Measurements from ENCODE around the gene DDR2.

Gene DDR2

GRCh38 chr1:162672622-162673260, 40.5 kb downstream of the DDR2 start:
- H3K4me1 ChIP-seq (ENCODE audit: control insufficient read depth, insufficient read depth, low read length, poor library complexity, severe bottlenecking): peaks cover 14% of the 10 kb centered on the region
- 100% methylated on average over 2 of the region's 3 CpGs for WGBS, 2 experiments (ENCODE audit: insufficient coverage in 2 of 2)
- no peaks in the 10 kb centered on the region for H3K36me3 ChIP-seq (ENCODE audit: control insufficient read depth, insufficient read depth, low read length)
- no peaks in the 10 kb centered on the region for H3K9me3 ChIP-seq (ENCODE audit: control insufficient read depth, low read length)
- no peak overlapping the region for H3K4me3 ChIP-seq (ENCODE audit: extremely low read depth, insufficient read depth, low read length, poor library complexity, severe bottlenecking)
- no peak overlapping the region for H3K27ac ChIP-seq (ENCODE audit: low read depth, low read length, severe bottlenecking)

GRCh38 chr1:162674034-162674608, 41.9 kb downstream of the DDR2 start:
- H3K9me3 ChIP-seq (ENCODE audit: control insufficient read depth, low read length): no peaks in the 10 kb centered on the region
- WGBS, 2 experiments (ENCODE audit: insufficient coverage in 2 of 2): 75 to 100% methylated on average over 1 of the region's 2 CpGs
- H3K36me3 ChIP-seq (ENCODE audit: control insufficient read depth, insufficient read depth, low read length): no peaks in the 10 kb centered on the region
- no peak overlapping the region for H3K27ac ChIP-seq (ENCODE audit: low read depth, low read length, severe bottlenecking)
- H3K4me3 ChIP-seq (ENCODE audit: extremely low read depth, insufficient read depth, low read length, poor library complexity, severe bottlenecking): no peak overlapping the region
- peaks cover 14% of the 10 kb centered on the region for H3K4me1 ChIP-seq (ENCODE audit: control insufficient read depth, insufficient read depth, low read length, poor library complexity, severe bottlenecking)

GRCh38 chr1:162676087-162676486, 43.8 kb downstream of the DDR2 start:
- peaks cover 14% of the 10 kb centered on the region for H3K4me1 ChIP-seq (ENCODE audit: control insufficient read depth, insufficient read depth, low read length, poor library complexity, severe bottlenecking)
- H3K36me3 ChIP-seq (ENCODE audit: control insufficient read depth, insufficient read depth, low read length): no peaks in the 10 kb centered on the region
- no peak overlapping the region for H3K4me3 ChIP-seq (ENCODE audit: extremely low read depth, insufficient read depth, low read length, poor library complexity, severe bottlenecking)
- 88 to 100% methylated on average over 1 to 2 of the region's 2 CpGs for WGBS, 2 experiments (ENCODE audit: insufficient coverage in 2 of 2)
- H3K27ac ChIP-seq (ENCODE audit: low read depth, low read length, severe bottlenecking): no peak overlapping the region
- peaks cover 9% of the 10 kb centered on the region for H3K9me3 ChIP-seq (ENCODE audit: control insufficient read depth, low read length)

- H3K27ac ChIP-seq (ENCODE audit: low read depth, low read length, severe bottlenecking): no peak overlapping the region
- H3K36me3 ChIP-seq (ENCODE audit: control insufficient read depth, insufficient read depth, low read length): no peaks in the 10 kb centered on the region
- WGBS, 2 experiments (ENCODE audit: insufficient coverage in 2 of 2): 79 to 100% methylated on average over 4 to 6 of the region's 7 CpGs
- H3K9me3 ChIP-seq (ENCODE audit: control insufficient read depth, low read length): peaks cover 9% of the 10 kb centered on the region
- no peak overlapping the region for H3K4me3 ChIP-seq (ENCODE audit: extremely low read depth, insufficient read depth, low read length, poor library complexity, severe bottlenecking)
- peaks cover 14% of the 10 kb centered on the region for H3K4me1 ChIP-seq (ENCODE audit: control insufficient read depth, insufficient read depth, low read length, poor library complexity, severe bottlenecking)
These were observed 44.5 kb downstream of the DDR2 start for GRCh38 chr1:162676750-162677149.

GRCh38 chr1:162677607-162678371, 45.5 kb downstream of the DDR2 start:
- Histone ChIP-seq H3K36me3 (ENCODE audit: control insufficient read depth, insufficient read depth, low read length) (no peaks in the 10 kb centered on the region), H3K4me1 (ENCODE audit: control insufficient read depth, insufficient read depth, low read length, poor library complexity, severe bottlenecking) (peaks cover 14% of the 10 kb centered on the region), H3K9me3 (ENCODE audit: control insufficient read depth, low read length) (peaks cover 9% of the 10 kb centered on the region), H3K4me3 (ENCODE audit: extremely low read depth, insufficient read depth, low read length, poor library complexity, severe bottlenecking) (no peak overlapping the region), H3K27ac (ENCODE audit: low read depth, low read length, severe bottlenecking) (no peak overlapping the region)
- WGBS, 2 experiments (ENCODE audit: insufficient coverage in 2 of 2): 100% methylated on average over 2 to 3 of the region's 4 CpGs

GRCh38 chr1:162678439-162678838, 46.2 kb downstream of the DDR2 start:
- H3K27ac ChIP-seq (ENCODE audit: low read depth, low read length, severe bottlenecking): no peak overlapping the region
- peaks cover 13% of the 10 kb centered on the region for H3K9me3 ChIP-seq (ENCODE audit: control insufficient read depth, low read length)
- H3K36me3 ChIP-seq (ENCODE audit: control insufficient read depth, insufficient read depth, low read length): no peaks in the 10 kb centered on the region
- H3K4me1 ChIP-seq (ENCODE audit: control insufficient read depth, insufficient read depth, low read length, poor library complexity, severe bottlenecking): peaks cover 14% of the 10 kb centered on the region
- H3K4me3 ChIP-seq (ENCODE audit: extremely low read depth, insufficient read depth, low read length, poor library complexity, severe bottlenecking): no peak overlapping the region
- 99 to 100% methylated on average over 2 to 4 of the region's 4 CpGs for WGBS, 2 experiments (ENCODE audit: insufficient coverage in 2 of 2)

GRCh38 chr1:162679298-162679697, 47.0 kb downstream of the DDR2 start:
- whole genome bisulfite sequencing, 2 experiments (ENCODE audit: insufficient coverage in 2 of 2): 0% methylated on average over 1 of the region's 1 CpG; no CpG with 5 or more reads in 1 of the 2 experiments

GRCh38 chr1:162680419-162681121, 48.3 kb downstream of the DDR2 start:
- Histone ChIP-seq H3K27ac (ENCODE audit: low read depth, low read length, severe bottlenecking) (peak overlapping the region; percentile 83), H3K9me3 (ENCODE audit: control insufficient read depth, low read length) (peaks cover 13% of the 10 kb centered on the region), H3K4me3 (ENCODE audit: extremely low read depth, insufficient read depth, low read length, poor library complexity, severe bottlenecking) (no peak overlapping the region), H3K4me1 (ENCODE audit: control insufficient read depth, insufficient read depth, low read length, poor library complexity, severe bottlenecking) (peaks cover 5% of the 10 kb centered on the region), H3K36me3 (ENCODE audit: control insufficient read depth, insufficient read depth, low read length) (no peaks in the 10 kb centered on the region)
- 88 to 92% methylated on average over 4 to 5 of the region's 5 CpGs for WGBS, 2 experiments (ENCODE audit: insufficient coverage in 2 of 2)

More at GRCh38 chr1:162679298-162679697, 47.0 kb downstream of the DDR2 start:
- no peak overlapping the region for H3K4me3 ChIP-seq (ENCODE audit: extremely low read depth, insufficient read depth, low read length, poor library complexity, severe bottlenecking)
- no peaks in the 10 kb centered on the region for H3K36me3 ChIP-seq (ENCODE audit: control insufficient read depth, insufficient read depth, low read length)
- no peak overlapping the region for H3K27ac ChIP-seq (ENCODE audit: low read depth, low read length, severe bottlenecking)
- peaks cover 5% of the 10 kb centered on the region for H3K4me1 ChIP-seq (ENCODE audit: control insufficient read depth, insufficient read depth, low read length, poor library complexity, severe bottlenecking)
- H3K9me3 ChIP-seq (ENCODE audit: control insufficient read depth, low read length): peaks cover 13% of the 10 kb centered on the region

GRCh38 chr1:162681122-162681436, 48.8 kb downstream of the DDR2 start:
- Histone ChIP-seq H3K4me1 (ENCODE audit: control insufficient read depth, insufficient read depth, low read length, poor library complexity, severe bottlenecking) (peaks cover 3% of the 10 kb centered on the region), H3K4me3 (ENCODE audit: extremely low read depth, insufficient read depth, low read length, poor library complexity, severe bottlenecking) (no peak overlapping the region), H3K9me3 (ENCODE audit: control insufficient read depth, low read length) (peaks cover 13% of the 10 kb centered on the region), H3K36me3 (ENCODE audit: control insufficient read depth, insufficient read depth, low read length) (no peaks in the 10 kb centered on the region), H3K27ac (ENCODE audit: low read depth, low read length, severe bottlenecking) (peak overlapping the region; percentile 83)
- 89 to 100% methylated on average over 1 to 2 of the region's 2 CpGs for WGBS, 2 experiments (ENCODE audit: insufficient coverage in 2 of 2)

- no peak overlapping the region for H3K4me3 ChIP-seq (ENCODE audit: extremely low read depth, insufficient read depth, low read length, poor library complexity, severe bottlenecking)
- no peak overlapping the region for H3K27ac ChIP-seq (ENCODE audit: low read depth, low read length, severe bottlenecking)
- H3K9me3 ChIP-seq (ENCODE audit: control insufficient read depth, low read length): peaks cover 13% of the 10 kb centered on the region
- H3K4me1 ChIP-seq (ENCODE audit: control insufficient read depth, insufficient read depth, low read length, poor library complexity, severe bottlenecking): no peaks in the 10 kb centered on the region
- 100% methylated on average over 1 of the region's 1 CpG; no CpG with 5 or more reads in 1 of the 2 experiments for WGBS, 2 experiments (ENCODE audit: insufficient coverage in 2 of 2)
- no peaks in the 10 kb centered on the region for H3K36me3 ChIP-seq (ENCODE audit: control insufficient read depth, insufficient read depth, low read length)
These were observed 49.8 kb downstream of the DDR2 start for GRCh38 chr1:162682013-162682419.

Measured in mesodermal cell (in vitro differentiated cells).